T-helper 17 cell (primary cell): ENCODE results near the gene SPSB4. TPM values are rescaled to one million over a fixed set of nuclear protein-coding genes. Genes with fewer than 3 reads are reported as not detected.

Experiments
- ATAC-seq: fragments of 150-1000 bp; cut with Tn5 transposase; 2 replicates; pipeline ENCODE4 v1.10.0; 2021; ENCODE audit warnings: mild to moderate bottlenecking, moderate library complexity
- DNase-seq, 3 donors: peaks; one replicate each; pipeline versions ENCODE4 v3.0.0 to v3.0.0-alpha.2; 2020 to 2021
- H3K9me3 ChIP-seq: one replicate; pipeline ENCODE4 v1.7.0; 2013; ENCODE audit warnings: low read length, mild to moderate bottlenecking; ENCODE audit not compliant: control insufficient read depth, poor library complexity, severe bottlenecking
- H3K27ac Mint-ChIP-seq: one replicate; pipeline ENCODE4 v1.8.0; 2022; ENCODE audit warnings: mild to moderate bottlenecking, moderate library complexity, mixed read lengths
- H3K27me3 Mint-ChIP-seq: one replicate; pipeline ENCODE4 v1.8.0; 2022; ENCODE audit warnings: mixed read lengths
- H3K36me3 Mint-ChIP-seq: one replicate; pipeline ENCODE4 v1.8.0; 2022; ENCODE audit warnings: low read depth, mixed read lengths
- H3K4me1 Mint-ChIP-seq: one replicate; pipeline ENCODE4 v1.8.0; 2022; ENCODE audit warnings: mild to moderate bottlenecking, mixed read lengths
- H3K4me3 Mint-ChIP-seq: one replicate; pipeline ENCODE4 v1.8.0; 2022; ENCODE audit warnings: mild to moderate bottlenecking, moderate library complexity, mixed read lengths
- total RNA-seq, 4 donors: library from RNA in 2 of 4; stranded (reverse) in 2 of 4; gene quantifications; one replicate each; pipeline ENCODE4 v1.2.3 and lab custom pipeline; 2022 to 2026

SPSB4 gene
- total RNA-seq, 2 donors from 2014 or later = not detected

DNA sequence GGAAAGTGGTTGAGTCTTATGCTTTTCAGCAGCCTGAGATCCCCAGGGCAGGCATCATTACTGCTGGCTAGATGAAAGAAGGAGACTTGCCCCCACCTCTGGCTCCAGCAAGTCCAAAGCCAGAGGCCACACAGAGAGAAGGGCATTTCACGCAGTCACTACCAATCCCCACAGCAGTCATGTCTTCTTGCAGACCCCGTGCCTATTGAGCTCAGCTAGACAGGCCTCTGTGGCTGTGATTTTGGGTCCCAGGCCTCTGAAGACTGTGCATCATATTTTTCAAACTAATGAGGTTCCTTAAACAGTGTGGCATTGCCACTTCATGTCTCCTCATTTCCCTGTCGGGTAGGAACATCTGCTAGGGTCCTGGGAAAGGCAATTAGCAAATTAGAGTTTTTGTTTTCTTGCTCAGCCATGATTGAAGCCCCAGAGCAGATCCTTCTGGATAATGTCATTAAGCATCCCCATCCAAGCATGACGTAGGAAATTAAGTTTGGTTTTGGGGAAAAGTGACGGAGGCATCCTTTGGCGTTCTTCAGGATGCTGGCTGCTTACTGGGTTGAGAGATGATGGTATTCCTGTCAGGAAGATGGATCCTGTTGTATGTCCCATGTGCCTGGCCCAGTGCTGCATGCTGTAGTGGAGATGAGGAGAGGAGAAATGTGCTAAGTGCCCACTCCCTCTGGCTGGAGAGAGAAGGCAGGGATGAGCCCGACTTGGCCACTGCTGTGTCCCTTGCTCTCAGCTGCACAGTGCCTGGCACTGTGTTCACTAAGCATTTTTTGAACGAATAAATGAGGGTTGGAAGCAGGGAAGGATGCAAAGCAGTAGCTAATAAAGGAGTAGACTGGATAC lies 7.0 kb downstream of the SPSB4 start:
- H3K9me3 ChIP-seq = no peaks in the 10 kb centered on the region
- Mint-ChIP-seq H3K27ac (no peak overlapping the region), H3K36me3 (no peaks in the 10 kb centered on the region), H3K4me1 (no peaks in the 10 kb centered on the region), H3K4me3 (no peak overlapping the region), H3K27me3 (peaks cover 36% of the 10 kb centered on the region)
- DNase-seq = no peak
- ATAC-seq = no peak

DNA sequence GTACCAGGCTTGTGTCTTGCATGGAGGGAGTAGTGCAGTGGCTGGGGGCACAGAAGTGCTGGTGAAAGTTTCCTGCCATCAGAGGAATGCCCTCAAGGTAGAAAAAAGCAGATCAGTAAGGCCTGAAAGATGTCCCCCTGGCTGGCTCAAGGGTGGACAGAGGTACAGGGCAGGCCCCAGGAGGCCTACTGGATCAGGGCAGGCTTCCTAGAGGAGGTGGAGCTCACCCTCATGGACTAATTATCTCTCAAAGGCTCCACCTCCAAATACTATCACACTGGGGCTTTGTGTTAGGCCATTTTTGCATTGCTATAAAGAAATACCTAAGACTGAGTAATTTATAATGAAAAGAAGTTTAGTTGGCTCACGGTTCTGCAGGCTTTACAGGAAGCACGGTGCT lies 7.8 kb downstream of the SPSB4 start:
- Mint-ChIP-seq H3K36me3 (no peaks in the 10 kb centered on the region), H3K27me3 (peaks cover 29% of the 10 kb centered on the region), H3K4me3 (no peak overlapping the region), H3K4me1 (no peaks in the 10 kb centered on the region), H3K27ac (no peak overlapping the region)
- ATAC-seq (no peak), DNase-seq (no peak)
- no peaks in the 10 kb centered on the region for H3K9me3 ChIP-seq

DNA sequence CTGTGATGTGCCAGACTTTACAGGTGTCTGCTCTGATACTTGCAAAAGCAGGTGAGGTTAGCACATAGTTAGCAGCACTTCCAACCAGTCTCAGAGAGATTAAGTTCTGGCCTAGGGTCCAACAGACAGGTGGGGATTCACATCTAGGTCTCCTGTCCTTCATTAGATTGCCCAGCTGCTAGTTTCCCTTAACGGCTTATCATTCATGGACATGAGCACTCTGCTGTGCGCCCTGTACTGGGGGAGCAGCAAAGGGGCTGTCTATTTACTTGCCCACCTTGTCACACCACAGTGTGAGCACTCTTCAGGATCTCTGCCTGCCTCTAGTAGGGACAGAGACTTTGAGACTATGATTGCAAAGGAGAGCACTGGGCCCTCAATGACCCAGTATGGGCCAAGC lies 8.7 kb downstream of the SPSB4 start:
- H3K4me3 Mint-ChIP-seq = no peak overlapping the region
- H3K9me3 ChIP-seq = no peaks in the 10 kb centered on the region
- no peaks in the 10 kb centered on the region for H3K36me3 Mint-ChIP-seq
- H3K27me3 Mint-ChIP-seq = peaks cover 21% of the 10 kb centered on the region
- DNase-seq = no peak
- no peaks in the 10 kb centered on the region for H3K4me1 Mint-ChIP-seq
- no peak overlapping the region for H3K27ac Mint-ChIP-seq
- no peak for ATAC-seq

DNA sequence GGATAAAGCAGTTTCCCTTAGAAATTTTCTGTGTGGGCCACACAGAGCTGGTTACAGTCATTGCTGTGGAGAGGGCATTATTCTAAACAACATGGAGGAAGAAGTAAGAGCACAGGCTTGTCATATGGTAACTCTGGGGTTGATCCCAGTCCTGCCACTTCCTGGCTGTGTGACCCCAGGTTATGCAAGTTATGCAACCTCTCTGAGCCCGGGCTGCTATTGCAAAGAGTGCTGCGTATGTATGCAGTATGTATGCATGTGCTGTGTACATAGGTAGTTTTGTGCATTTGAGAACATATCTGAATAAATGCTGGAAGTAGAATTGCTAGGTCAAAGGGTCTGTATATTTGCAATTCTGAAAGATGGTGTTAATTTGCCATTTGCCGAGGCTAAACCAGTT lies 9.2 kb downstream of the SPSB4 start:
- ATAC-seq (no peak), DNase-seq (no peak)
- H3K27ac Mint-ChIP-seq = no peak overlapping the region
- peaks cover 20% of the 10 kb centered on the region for H3K27me3 Mint-ChIP-seq
- H3K9me3 ChIP-seq = no peaks in the 10 kb centered on the region
- no peaks in the 10 kb centered on the region for H3K4me1 Mint-ChIP-seq
- H3K36me3 Mint-ChIP-seq = no peaks in the 10 kb centered on the region
- H3K4me3 Mint-ChIP-seq = no peak overlapping the region

DNA sequence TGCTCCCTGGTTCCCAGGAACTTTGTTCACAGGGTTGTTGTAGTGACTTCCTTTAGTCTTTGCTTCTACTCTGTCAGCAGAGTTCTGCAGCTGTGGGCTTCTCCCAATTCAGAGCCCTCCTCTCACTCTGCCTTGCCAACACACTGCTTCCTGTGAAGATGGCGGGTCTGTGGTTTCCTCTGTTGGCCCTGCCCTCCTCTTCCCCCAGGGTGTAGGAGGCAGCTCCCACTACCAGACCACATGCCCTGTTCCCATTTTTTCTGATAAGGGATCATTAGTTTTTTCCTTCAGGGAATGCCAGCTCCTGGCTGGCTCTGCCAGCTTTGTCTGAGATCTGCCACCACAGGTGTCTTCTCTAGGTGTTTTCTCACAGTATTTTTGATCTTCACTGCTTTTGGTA lies 12.7 kb downstream of the SPSB4 start:
- H3K9me3 ChIP-seq = no peaks in the 10 kb centered on the region
- Mint-ChIP-seq H3K4me3 (no peak overlapping the region), H3K36me3 (no peaks in the 10 kb centered on the region), H3K27me3 (peaks cover 8% of the 10 kb centered on the region), H3K27ac (no peak overlapping the region), H3K4me1 (no peaks in the 10 kb centered on the region)
- no peak for DNase-seq
- no peak for ATAC-seq

DNA sequence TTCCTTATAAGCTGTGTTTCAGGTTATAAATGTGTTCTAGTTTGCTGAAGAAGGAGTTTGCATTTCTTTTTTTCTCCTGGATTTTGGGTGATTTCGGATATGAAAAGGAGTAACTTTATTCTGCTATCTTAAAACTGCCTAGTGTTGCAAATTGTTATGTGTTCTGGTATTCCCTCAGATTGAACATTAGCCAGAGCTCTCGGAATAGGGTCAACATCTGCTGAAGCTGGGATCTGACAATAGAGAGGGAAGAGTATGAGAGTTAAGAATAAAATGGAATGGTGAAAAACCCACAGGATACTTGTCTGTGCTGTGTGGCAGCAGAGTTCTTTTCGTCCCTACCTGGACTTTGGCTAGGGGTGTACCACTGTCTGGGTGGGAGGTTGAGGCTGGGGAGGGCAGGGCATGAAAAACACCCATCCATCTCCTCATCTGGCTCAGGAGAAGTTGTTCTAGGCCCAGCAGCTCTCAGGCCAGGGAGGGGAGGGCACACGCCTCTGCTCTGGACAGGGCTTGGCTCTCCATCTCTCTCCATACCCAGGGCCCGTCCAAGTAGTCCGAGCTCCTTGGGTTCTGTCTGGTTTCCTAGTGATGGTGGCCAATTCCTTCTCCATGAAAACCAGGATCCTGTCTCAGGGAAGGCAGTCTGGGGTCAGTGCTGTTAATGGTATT lies 13.2 kb downstream of the SPSB4 start:
- no peak for DNase-seq
- no peak overlapping the region for H3K4me3 Mint-ChIP-seq
- no peaks in the 10 kb centered on the region for H3K36me3 Mint-ChIP-seq

DNA sequence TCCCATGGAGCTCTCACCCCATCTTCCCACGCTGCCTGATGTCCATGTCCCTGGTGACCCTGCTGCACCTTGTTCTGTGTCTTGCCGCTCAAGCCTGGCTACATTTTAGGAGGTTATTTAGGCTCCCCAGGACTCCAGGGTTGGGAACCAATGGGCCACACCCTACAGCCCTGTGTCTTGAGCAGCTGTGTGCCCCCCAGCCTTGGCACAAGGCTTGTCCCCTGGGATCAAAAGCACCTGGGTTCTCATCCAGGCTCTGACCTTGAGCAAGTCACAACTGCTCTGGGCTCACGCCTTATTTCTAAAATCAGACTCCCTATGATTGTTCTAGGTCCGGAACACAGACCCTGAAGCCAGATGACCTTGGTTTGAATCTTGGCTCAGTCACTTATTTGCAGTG lies 14.1 kb downstream of the SPSB4 start:
- Mint-ChIP-seq H3K36me3 (no peaks in the 10 kb centered on the region), H3K4me1 (no peaks in the 10 kb centered on the region), H3K27me3 (peaks cover 12% of the 10 kb centered on the region), H3K4me3 (no peak overlapping the region), H3K27ac (no peak overlapping the region)
- ATAC-seq (no peak), DNase-seq (no peak)
- H3K9me3 ChIP-seq = no peaks in the 10 kb centered on the region

More for the DNA sequence above, 13.2 kb downstream of the SPSB4 start:
- H3K4me1 Mint-ChIP-seq = no peaks in the 10 kb centered on the region
- H3K27me3 Mint-ChIP-seq = peaks cover 12% of the 10 kb centered on the region
- no peaks in the 10 kb centered on the region for H3K9me3 ChIP-seq
- no peak overlapping the region for H3K27ac Mint-ChIP-seq
- ATAC-seq = no peak

DNA sequence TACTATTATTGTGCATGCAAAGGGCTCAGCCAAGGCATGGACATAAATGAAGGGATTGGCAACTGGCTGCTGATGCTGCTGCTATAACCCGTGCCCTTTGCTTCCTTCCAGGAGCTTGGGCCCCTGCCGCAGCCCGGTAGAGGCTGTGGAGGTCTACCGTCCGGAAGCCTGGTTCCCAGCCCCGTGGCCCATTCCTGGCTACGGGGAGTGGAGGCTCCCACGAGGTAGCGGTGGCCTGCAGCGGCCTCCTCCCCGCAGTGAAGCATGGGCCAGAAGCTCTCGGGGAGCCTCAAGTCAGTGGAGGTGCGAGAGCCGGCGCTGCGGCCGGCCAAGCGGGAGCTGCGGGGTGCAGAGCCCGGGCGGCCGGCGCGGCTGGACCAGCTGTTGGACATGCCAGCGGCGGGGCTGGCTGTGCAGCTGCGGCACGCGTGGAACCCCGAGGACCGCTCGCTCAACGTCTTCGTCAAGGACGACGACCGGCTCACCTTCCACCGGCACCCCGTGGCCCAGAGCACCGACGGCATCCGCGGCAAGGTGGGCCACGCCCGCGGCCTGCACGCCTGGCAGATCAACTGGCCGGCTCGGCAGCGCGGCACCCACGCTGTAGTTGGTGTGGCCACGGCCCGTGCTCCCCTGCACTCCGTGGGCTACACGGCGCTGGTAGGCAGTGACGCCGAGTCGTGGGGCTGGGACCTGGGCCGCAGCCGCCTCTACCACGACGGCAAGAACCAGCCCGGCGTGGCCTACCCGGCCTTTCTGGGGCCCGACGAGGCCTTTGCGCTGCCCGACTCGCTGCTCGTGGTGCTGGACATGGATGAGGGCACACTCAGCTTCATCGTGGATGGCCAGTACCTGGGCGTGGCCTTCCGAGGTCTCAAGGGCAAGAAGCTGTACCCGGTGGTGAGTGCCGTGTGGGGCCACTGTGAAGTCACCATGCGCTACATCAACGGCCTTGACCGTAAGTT lies 15.0 kb downstream of the SPSB4 start:
- no peak for ATAC-seq
- no peak for DNase-seq
- Mint-ChIP-seq H3K4me3 (no peak overlapping the region), H3K27me3 (peaks cover 12% of the 10 kb centered on the region), H3K36me3 (no peaks in the 10 kb centered on the region), H3K27ac (no peak overlapping the region), H3K4me1 (no peaks in the 10 kb centered on the region)
- H3K9me3 ChIP-seq = no peaks in the 10 kb centered on the region

DNA sequence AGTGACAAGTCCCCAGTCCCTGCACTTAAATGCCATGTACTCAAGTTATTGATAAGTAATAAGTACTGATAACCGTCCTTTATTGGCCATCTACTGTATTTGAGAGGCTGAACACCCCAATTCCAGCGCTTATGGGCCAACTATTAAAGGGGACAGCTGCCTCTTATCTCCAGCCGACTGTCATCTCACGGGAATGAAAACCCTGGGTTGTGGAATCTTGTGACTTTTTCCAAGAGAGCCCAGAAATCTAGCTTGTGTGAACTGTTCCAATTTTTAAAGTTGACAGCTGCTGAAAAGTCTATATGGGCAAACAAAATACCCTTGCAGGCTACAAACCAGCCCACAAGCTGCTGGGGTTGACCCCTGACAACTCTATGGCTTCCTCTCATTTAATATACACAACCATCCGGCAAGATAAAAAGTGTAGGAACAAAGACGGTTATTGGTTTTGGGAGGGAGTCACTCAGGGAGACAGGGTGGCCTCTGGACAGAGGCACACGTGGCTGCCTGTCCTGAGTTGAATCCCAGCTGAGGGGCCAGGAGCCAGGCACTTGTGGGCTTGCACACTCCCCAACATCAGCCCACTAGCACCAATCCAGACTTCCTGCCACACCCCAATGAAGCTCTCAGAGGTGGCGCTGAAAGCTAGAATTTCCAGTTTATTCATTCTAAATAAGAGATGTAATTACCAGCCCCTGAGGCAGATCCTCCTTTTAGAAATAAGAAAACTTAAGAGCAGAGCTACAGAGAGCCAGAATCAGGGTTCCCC lies 16.2 kb downstream of the SPSB4 start:
- H3K27ac Mint-ChIP-seq = no peak overlapping the region
- DNase-seq = no peak
- peaks cover 12% of the 10 kb centered on the region for H3K27me3 Mint-ChIP-seq
- no peak overlapping the region for H3K4me3 Mint-ChIP-seq
- no peak for ATAC-seq
- H3K4me1 Mint-ChIP-seq = peaks cover under 1% of the 10 kb centered on the region
- H3K36me3 Mint-ChIP-seq = no peaks in the 10 kb centered on the region
- no peaks in the 10 kb centered on the region for H3K9me3 ChIP-seq

DNA sequence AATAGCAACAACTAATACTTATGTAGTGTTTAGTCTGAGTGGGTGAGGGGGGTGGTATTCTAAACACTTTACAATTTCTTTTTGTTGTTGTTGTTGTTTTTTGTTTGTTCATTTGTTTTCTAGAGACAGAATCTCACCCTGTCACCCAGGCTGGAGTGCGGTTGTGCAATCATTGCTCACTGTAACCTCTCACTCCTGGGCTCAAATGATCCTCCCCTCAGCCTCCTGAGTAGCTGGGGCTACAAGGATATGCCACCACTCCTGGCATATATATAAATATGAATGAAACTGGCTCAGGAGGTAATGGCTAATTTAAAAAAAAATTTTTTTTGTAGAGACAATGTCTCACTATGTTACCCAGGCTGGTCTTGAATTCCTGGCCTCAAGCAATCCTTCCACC lies 19.1 kb downstream of the SPSB4 start:
- ATAC-seq (no peak), DNase-seq (no peak)
- Mint-ChIP-seq H3K27me3 (peaks cover 14% of the 10 kb centered on the region), H3K27ac (no peak overlapping the region), H3K4me1 (peaks cover 2% of the 10 kb centered on the region), H3K36me3 (no peaks in the 10 kb centered on the region), H3K4me3 (no peak overlapping the region)
- no peaks in the 10 kb centered on the region for H3K9me3 ChIP-seq

DNA sequence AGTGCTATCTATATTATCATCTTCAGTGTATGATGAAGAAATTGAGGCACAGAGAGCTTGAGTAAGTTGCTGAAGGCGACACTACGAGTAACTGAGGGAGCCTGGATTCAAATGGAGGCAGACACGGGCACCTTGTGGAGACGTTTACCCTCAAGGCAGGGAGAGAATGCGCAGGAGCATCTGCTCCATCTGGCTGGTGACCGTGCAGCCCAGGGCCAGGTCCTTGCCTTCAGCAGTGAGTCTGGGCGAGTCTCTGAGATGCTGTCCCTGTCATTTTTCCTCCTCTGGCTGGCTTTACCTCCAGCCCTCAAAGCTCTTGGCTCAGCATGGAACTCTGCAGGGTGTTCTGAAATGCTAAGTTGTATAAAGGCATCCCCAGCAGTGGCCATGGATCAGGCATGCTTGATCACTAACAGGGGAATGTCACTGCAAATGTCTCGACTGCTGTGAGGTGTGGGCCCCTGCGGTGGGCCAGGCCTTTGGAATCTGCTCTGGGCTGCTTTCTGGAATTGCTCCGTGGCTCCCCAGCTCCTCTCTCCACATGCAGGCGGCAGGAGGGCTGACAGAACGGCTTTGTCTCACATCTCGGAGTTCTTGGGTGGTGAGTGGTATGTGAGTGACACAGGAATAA lies 19.7 kb downstream of the SPSB4 start:
- Mint-ChIP-seq H3K36me3 (no peaks in the 10 kb centered on the region), H3K4me3 (no peak overlapping the region), H3K4me1 (peaks cover 2% of the 10 kb centered on the region), H3K27me3 (peaks cover 12% of the 10 kb centered on the region), H3K27ac (no peak overlapping the region)
- ATAC-seq (no peak), DNase-seq (no peak)
- H3K9me3 ChIP-seq = no peaks in the 10 kb centered on the region

DNA sequence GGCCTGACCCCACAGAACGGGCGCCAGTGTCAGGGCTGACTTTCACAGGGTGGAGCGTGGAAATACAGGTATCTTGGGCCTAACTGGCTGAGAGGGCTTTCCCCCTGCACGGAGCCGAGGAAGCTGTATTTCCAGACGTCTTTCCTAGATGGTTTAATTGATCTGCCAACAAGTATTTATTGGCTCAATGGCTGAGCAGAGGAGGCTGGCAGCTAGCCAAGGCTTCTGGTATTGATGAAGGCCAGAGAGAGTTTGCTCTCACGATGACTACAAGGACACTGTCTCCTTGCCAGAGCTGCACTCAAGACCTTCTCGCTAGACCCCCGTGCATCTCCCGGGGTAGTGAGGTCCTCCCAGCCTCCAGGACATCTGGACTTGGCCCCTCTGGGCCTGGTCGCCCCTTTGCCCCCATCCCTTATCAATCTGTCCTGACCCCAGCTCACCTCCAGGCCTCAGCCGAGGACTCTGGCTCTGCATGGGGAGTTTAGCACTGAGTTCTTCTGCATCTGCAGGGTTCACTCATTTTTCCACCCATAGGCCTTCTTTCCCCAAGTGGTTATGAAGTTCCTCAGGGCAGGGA lies 20.6 kb downstream of the SPSB4 start:
- Mint-ChIP-seq H3K27me3 (peaks cover 20% of the 10 kb centered on the region), H3K4me1 (peaks cover 4% of the 10 kb centered on the region), H3K4me3 (no peak overlapping the region), H3K36me3 (no peaks in the 10 kb centered on the region), H3K27ac (no peak overlapping the region)
- H3K9me3 ChIP-seq = no peaks in the 10 kb centered on the region
- no peak for DNase-seq
- no peak for ATAC-seq
